DOHH2 (cell line): ENCODE data around the gene HADHA.

Experiments used
- CTCF ChIP-seq: fragments of 200-600 bp; sonication (generic); IDR thresholded peaks from one replicate; pipeline ENCODE4 v1.5.1; 2014; ENCODE audit warnings: antibody characterized with exemption, mild to moderate bottlenecking, low read depth, low read length; ENCODE audit not compliant: poor library complexity, severe bottlenecking
- EZH2phosphoT487 ChIP-seq: fragments of 200-600 bp; sonication (generic); IDR thresholded peaks from 2 replicates; pipeline ENCODE4 v1.6.1; 2017; ENCODE audit warnings: borderline replicate concordance, mild to moderate bottlenecking, antibody characterized with exemption, low read length, moderate library complexity, mixed read lengths

- no peak for TF ChIP-seq CTCF
- no peak for TF ChIP-seq EZH2phosphoT487
Measured at GRCh38 chr2:26290001-26290400, 45.6 kb upstream of the HADHA start.
